Daoy (cell line): ENCODE data around the gene TMEM116. TPM values are rescaled to one million over a fixed set of nuclear protein-coding genes. Genes with fewer than 3 reads are reported as not detected.
"Not testable (repeated sequence)": the region's sequence is repeated elsewhere in the genome, so short reads cannot be mapped to it uniquely, and the experiment has no call there.

Experiments
- DNase-seq: peaks from one replicate; pipeline ENCODE4 v3.0.0-alpha.2; 2015; ENCODE audit warnings: low read depth
- total RNA-seq: library from RNA; depleted of rRNA; stranded (reverse); fragments of >200 nt; shearing (Covaris generic); gene quantifications from 2 replicates; pipeline ENCODE4 v1.2.3, GENCODE V29; 2014

TMEM116 gene
- total RNA-seq, 1 experiment from 2014 or later: 10.3 TPM

DNA sequence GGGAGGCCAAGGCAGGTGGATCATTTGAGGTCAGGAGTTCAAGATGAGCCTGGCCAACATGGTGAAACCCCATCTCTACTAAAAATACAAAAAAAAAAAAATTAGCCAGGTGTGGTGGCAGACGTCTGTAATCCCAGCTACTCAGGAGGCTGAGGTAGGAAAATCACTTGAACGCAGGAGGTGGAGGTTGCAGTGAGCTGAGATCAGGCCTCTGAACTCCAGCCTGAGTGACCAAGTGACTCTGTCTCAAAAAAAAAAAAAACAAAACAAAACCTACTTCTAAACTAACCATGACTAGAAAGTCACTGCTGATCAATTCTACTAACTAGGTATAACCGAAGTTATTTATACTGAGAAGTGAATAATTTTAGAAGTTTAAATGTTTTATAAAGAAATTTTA lies 3.4 kb downstream of the TMEM116 start:
- DNase-seq: not testable (repeated sequence)

DNA sequence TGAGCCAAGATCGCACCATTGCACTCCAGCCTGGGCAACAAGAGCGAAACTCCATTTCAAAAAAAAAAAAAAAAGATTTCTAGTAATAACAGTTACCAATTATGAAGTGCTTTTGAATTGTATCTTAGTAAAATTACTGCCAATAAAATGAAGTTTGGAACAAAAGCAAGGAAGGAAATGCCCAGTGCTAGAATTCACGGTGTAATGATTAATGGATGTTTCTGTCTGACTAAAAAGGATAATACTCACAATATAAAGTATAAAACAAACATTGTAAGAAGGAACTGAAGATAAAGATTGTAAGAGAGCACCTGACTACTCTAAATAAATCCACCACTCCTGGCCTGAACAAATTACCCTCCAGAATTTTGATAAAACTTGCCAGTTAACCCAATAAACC lies 4.0 kb downstream of the TMEM116 start:
- no peak for DNase-seq

DNA sequence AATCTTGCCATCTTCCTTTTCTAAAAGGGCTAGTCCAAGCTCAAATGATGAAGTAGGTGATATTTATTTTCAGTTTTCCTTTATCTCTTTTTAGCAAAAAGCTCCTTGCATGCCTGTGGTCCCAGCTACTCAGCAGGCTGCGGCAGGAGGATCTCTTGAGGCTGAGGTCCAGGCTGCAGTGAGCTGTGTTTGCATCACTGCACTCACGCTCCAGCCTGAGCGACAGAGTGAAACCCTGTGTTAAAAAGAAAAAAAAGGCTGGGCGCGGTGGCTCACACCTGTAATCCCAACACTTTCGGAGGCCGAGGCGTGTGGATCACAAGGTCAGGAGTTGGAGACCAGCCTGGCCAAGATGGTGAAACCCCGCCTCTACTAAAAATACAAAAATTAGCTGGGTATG lies 5.0 kb downstream of the TMEM116 start:
- DNase-seq: no peak

DNA sequence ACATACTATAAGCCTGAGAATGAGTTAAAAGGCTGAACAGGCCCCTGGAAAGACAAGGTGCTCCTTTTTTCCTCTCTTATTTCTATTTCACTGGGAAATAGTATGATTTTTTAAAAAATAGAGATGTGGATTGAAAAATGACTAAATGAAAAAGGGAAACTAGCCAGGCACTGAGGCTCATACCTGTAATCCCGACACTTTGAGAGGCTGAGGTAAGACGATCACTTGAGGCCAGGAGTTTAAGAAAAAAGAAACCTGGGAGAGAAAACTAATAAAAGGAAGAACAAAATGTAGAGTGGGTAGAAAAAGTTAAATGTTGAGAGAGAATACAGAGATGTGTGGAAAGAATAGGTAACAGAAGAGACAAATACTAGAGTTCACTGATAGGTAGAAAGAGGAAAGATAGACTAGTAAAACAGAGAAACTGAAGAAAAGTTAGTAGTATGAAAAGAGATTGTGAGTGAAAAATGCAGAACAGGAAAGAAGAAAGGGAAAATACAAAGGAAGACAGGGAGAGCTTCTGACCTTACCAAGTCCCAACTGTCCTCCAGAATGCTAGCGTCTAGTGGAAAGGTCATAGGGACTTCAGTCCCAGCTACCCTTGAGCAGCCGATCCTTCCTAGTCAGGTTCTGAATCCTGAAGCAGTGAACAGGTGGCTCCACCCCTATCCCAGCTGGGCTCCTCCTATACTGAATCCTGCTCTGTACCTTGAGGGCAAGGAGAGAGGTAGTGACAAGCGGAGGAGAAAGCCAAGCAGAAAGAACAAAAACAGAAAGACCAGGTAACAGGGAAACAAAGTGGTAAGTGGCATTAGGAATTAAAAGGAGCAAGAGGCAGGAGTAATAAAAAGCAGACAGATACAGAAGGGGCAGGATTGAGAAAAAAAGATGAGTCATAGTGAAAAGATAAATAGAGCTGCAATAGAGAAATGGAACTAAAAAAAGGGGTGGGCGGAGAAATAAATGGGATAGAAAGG lies 7.3 kb downstream of the TMEM116 start:
- DNase-seq: no peak

DNA sequence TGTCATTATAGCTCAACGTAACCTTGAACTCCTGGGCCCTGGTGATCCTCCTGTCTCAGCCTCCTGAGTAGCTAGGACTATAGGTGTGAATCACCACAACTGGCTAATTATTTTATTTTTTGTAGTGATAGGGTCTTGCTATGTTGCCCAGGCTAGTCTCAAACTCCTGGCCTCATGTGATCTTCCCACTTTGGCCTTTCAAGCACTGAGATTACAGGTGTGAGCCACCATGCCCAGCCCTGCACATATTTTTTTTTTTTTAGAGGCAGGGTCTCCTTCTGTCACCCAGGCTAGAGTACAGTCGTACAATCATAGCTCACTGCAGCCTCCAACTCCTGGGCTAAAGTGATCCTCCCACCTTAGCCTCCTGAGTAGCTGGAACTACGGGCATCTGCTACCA lies 8.9 kb downstream of the TMEM116 start:
- DNase-seq: no peak

DNA sequence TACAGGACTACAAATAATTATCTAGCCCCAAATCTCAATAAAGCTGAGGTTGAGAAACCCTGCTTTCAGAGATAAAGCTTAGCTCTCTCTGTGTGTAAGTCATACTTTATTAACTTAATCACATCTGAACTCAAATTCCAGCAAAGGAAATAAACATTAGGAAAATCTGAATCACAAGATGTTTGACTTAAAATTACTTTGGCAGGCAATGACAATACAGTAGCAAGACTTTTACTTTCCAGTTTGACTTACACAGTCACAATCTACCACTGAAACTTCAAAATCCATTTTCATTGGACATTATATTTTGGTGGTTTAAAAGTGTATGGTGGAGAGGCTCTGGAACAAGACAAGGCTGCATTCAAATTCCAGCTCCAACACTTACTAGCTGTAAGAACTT lies 11.4 kb downstream of the TMEM116 start:
- no peak for DNase-seq

DNA sequence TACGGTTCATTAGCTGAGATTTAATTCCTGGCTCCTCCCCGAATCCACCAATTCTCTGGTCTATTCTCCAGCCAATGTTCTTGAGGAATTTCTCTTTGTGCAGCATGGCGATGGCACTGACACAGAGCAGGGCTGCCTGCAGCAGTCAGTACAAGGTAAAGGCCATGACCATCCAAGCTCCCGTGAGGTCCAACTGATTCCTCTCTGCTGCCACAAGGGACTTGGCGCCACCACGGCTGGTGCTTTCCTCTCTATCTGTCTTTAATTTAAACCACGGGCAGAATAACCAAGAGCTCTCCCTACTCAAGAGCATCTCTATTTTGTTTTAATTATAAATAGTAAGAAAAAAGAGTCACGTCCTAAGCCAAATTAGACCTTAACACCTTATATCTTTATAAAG lies 12.1 kb downstream of the TMEM116 start:
- DNase-seq: no peak

DNA sequence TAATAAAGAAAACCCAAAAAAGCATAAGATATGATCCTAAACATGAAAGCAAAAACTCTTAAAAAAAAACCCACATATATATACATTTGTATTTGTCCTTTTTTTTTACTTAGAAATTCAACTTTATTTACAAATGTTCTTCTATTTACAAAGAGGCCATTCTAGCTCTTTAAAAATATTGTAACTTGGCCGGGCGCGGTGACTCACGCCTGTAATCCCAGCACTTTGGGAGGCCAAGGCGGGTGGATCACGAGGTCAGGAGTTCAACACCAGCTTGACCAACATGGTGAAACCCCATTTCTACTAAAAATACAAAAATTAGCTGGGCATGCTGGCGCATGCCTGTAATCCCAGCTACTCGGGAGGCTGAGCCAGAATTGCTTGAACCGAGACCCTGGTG lies 13.8 kb downstream of the TMEM116 start:
- not testable (repeated sequence) for DNase-seq

DNA sequence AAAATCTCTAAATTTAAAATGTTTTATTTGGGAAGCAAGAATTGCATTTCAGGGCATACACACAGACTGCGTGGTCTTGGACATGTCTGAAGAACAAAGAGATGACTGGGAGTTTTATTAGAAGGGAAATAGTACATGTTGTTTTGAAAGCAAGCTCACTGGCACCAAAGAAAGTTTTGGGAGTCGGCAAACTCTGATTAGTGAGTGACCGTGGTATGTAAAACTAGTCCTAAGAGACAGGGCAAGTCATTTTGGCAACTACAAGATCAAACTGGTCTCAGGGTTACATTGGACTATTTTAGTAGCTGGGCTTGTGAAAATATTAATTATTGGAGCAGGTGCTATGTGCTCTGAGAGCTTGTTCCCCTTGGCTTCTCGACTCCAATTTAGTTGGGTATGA lies 14.9 kb downstream of the TMEM116 start:
- no peak for DNase-seq

DNA sequence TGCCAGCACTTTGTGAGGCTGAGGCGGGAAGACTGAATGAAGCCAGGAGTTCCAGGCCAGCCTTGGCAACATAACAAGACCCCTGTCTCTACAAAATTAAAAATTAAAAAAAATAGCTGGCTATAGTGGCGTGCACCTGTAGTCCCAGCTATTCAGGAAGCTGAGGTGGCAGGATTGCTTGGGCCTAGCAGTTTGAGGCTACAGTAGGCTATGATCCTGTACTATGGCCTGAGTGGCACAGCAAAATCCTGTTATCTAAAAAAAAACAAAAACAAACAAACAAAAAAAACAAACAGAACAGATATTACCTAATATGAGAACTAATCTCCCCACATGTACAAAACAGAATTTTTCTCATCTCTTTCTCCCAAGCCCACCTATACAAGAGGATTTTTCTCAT lies 15.7 kb downstream of the TMEM116 start:
- DNase-seq: no peak

DNA sequence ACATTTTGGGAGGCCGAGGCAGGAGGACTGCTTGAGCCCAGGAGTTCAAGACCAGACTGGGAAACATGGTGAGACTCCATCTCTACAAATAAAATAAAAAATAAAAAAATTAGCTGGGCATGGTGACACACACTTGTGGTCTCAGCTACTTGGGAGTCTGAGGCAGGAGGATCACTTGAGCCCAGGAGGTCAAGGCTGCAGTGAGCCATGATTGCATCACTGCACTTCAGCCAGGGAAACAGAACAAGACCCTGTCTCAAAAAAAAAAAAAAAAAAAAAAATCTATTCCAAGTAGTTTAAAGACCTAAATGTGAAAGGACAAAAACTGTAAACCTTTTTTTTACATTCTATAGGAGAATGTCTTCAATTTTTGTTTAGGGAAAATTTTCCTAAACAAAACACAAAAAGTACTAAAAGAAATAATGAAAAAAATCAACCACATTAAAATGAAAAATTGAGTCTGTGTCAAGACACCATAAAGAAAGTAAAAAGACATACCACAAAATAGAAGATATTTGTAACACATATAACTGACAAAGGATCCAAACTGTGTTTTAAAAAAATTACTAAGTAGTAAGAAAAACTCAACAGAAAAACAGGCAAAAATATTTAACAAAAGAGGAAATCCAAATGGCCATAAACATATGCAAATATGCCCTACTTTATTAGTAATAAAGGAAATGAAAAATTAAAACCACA lies 17.0 kb downstream of the TMEM116 start:
- no peak for DNase-seq

DNA sequence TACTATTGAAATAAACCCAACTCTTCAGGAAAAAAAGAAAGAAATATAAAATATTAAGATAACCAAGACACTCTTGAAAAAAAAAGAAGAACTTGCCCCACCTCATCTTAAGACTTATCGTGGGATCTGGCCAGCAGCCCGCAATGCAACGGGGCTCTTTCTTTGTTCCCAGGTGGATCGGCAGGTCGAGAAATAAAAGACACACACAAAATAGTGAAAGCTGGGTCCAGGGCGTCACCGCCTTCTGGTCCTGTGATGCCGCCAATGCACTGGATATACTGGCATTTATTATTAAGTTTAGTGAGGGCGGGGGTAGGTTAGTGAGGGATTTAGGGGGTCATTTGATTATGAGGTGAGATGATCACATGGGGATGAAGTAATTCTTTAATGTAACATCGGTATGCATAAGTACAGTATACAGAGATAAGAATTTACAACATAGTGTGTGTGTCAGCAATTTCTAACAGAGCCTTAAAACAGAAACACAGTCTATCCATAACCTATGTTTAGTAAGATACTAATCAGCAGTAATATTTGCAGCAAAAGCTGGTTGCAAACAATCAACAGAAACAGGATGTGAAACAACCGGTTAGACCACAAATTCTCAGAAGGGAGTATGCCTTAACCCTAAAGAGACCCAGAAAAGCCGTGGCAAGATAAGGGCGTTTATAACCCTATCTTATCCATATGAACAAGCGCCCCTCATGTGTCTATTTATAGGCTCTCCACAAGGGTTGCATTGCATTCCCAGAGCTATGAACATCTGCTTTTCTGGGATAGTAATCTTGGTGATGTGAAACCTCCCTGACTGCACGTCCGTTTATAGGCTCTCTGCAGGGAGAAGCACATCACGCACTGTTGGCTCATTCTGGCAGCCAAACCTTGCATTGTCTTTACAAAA lies 18.5 kb downstream of the TMEM116 start:
- DNase-seq: not testable (repeated sequence)

DNA sequence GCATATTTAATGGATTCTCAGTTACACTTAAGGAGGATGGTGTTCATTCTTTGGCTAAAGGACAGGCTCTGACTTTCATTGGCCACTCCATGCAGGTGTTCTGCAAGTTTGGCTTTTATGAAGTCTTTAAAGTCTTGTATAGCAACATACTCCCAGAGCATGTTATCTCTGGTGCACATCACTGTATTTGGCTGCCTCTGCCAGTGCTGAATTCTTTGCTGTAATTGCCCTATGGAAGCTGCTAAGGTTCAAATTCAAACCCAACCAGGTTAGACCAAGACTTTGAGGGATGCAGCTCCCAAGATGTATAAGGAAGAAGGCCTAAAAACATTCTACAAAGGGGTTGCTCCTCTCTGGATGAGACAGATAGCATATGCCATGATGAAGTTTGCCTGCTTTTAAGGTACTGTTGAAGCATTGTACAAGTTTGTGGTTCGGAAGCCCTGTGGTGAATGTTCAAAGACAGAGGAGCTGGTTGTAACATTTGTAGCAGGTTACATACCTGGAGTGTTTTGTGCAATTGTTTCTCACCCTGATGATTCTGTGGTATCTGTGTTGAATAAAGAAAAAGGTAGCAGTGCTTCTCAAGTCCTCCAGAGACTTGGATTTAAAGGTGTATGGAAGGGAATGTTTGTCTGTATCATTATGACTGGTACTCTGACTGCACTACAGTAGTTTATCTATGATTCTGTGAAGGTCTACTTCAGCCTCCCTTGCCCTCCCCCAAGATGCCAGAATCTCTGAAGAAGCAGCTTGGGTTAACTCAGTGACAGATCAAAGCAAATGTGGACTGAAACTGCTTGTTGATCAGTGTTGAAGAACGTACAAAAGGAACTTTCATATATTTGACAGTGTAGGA lies 19.4 kb downstream of the TMEM116 start:
- DNase-seq: no peak

DNA sequence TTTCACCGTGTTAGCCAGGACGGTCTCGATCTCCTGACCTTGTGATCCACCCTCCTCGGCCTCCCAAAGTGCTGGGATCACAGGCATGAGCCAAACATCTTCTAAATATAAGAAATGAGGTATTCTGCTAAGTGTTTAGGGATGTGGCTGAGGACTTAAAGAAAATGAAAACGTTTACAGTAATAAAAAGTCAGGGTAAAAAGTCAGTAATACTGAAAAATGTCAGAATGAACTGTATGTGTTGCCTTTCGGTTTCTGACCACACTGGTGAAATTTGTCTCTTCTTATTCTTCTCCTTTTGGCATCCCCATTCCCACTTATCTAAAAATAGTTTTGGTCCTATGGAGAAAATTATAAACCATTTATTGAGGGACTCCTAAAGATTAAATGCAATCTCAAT lies 20.5 kb downstream of the TMEM116 start:
- DNase-seq: no peak

DNA sequence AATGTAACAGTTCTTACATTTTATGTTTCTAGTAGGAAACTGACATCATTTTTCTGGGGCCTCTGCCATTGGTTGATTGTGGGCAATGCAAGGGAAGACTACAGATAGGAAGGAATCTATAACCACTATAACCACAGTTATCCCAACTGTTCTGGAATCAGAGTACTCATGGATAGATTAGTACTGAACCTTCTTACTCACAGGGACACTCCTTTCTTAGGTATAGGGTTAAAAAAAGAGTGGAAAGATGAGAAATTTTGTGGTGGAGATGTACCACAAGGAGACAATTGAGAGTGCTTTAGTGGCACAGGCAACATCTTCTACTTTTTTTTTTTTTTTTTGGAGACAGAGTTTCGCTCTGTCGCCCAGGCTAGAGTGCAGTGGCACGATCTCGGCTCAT lies 21.0 kb downstream of the TMEM116 start:
- no peak for DNase-seq

DNA sequence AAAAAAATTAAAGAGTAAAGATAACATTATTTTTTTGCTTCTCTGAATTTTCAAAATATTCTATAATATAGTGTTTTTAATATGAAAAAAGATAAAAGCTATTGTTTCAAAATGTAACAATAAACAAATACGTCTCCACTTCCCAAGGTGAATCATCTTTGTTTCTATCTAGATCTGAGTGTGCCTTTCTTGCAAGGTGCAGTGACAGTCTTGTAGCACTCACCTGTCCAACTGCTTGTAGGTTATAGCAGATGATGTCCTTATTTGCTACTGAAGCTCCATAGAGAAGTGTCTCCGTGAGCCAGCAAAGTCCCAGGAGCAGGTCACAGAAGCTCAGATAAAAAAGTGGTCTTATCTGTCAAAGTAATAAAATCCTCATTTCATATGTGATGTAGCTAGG lies 21.4 kb downstream of the TMEM116 start:
- DNase-seq: no peak

DNA sequence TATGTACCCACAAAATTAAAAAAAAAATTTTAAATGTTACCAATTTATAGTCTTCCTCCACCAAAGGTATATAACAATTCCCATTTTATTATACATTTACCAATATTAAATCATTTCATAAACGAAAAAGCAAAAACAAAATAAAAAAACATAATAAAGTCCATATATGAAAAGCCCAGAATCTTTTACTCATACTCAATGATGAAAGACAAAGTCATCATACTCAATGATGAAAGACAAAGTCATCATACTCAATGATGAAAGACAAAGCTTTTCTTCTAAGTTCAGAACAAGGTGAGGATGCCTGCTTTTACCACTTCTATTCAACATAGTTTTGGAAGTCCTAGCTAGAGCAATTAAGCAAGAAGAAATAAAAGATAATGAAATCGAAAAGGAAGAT lies 28.1 kb downstream of the TMEM116 start:
- no peak for DNase-seq

DNA sequence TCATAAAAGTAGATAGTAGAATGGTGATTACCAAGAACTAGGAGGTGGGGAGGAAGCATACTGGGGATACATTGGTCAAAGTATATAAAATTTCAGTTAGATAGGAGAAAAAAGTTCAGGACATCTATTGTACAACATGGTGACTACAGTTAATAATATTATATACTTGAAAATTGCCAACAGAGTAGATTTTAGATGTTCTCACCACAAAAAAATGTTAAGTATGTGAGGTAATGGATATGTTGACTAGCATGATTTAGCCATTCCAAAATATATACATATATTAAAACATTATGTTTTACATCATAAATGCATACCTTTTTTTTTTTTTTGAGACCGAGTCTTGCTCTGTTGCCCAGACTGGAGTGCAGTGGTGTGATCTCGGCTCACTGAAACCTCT lies 31.0 kb downstream of the TMEM116 start:
- DNase-seq: no peak

DNA sequence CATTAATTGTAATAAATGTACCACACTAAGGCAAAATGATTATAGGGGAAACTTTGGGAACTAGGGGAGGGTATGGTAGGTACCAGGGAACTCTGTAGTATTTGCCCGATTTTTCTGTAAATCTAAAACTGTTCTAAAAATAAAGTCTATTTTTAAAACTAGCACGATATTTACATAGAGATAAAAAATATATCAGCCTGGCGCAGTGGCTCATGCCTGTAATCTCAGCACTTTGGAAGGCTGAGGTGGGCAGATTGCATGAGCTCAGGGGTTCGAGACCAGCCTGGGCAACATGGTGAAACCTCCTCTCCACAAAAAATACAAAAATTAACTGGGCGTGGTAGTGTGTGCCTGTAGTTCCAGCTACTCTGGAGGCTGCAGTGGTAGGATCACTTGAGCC lies 32.4 kb downstream of the TMEM116 start:
- DNase-seq: no peak

DNA sequence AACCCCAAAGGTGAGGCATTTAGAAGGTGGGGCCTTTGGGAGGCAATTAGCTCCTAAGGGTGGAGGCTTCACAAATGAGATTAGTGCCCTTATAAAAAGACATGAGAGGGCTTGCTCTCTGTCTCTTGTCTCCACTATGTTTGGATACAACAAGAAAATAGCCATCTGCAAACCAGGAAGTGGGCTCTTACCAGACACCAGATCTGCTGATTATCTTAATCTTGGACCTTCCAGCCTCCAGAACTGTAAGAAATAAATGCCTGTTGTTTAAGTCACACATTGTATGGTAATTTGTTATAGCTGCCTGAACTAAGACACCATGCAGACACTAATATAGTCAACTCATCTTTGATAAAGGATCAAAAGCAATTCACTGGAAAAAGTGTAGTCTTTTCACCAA lies 34.4 kb downstream of the TMEM116 start:
- DNase-seq: no peak

DNA sequence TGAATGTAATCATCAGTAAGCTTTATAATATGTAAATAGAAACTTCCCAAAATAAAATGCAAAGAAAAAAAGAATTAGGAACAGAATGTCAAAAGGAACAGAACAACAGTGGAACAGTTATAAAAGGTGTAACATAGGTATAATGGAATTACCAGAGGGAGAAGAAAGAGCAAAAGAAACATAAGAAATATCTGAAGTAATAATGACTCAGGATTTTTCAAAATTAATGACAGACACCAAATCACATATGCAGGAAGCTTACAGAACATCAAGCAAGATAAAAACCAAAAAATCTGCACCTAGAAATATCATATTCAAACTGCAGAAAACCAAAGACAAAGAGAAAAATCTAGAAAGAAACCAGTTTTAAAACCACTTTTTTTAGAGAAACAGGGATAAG lies 36.1 kb downstream of the TMEM116 start:
- DNase-seq: no peak
